Right lobe of liver (tissue), 6 donors: ENCODE results near the gene CREB3. TPM values are rescaled to one million over a fixed set of nuclear protein-coding genes. Genes with fewer than 3 reads are reported as not detected.

Source experiments
- ATAC-seq, 4 donors: fragments of 200-7000 bp; cut with Tn5 transposase; one replicate each; pipeline ENCODE4 v1.9.1; 2020; ENCODE audit warnings: mild to moderate bottlenecking in 4 of 4, moderate library complexity in 4 of 4
- DNase-seq, 3 donors: peaks; one replicate each; pipeline ENCODE4 v3.0.0-alpha.2; 2020
- H3K27ac ChIP-seq, 3 donors: fragments of 200-600 bp; one replicate each; pipeline ENCODE4 v1.8.0; 2022
- H3K27me3 ChIP-seq, 2 donors: fragments of 200-600 bp; one replicate each; pipeline ENCODE4 v1.8.0; 2022
- H3K36me3 ChIP-seq, 4 donors: fragments of 200-600 bp; sonication (generic) in 1 of 4; one replicate each; pipeline versions ENCODE4 v1.5.1 to v1.8.0; 2017 to 2022; ENCODE audit warnings: control low read depth in 1 of 4
- H3K4me1 ChIP-seq, 4 donors: fragments of 200-600 bp; sonication (generic) in 1 of 4; one replicate each; pipeline versions ENCODE4 v1.5.1 to v1.8.0; 2017 to 2022; ENCODE audit warnings: control low read depth in 1 of 4
- H3K4me3 ChIP-seq, 3 donors: fragments of 200-600 bp; one replicate each; pipeline ENCODE4 v1.8.0; 2022
- H3K9me3 ChIP-seq, 4 donors: fragments of 200-600 bp; sonication (generic) in 1 of 4; one replicate each; pipeline versions ENCODE4 v1.5.1 to v1.8.0; 2017 to 2022; ENCODE audit warnings: control low read depth in 1 of 4
- POLR2A ChIP-seq: fragments of 450-650 bp; IDR thresholded peaks from one replicate; pipeline ENCODE4 v1.6.1; 2017; ENCODE audit warnings: antibody characterized with exemption, mild to moderate bottlenecking
- WGBS: methylation state at CpG from one replicate; pipeline ENCODE4 v1.1.6; 2018; ENCODE audit warnings: low coverage, low lambda C conversion rate; ENCODE audit not compliant: insufficient coverage; ENCODE audit errors: missing lambda C conversion rate; 5-methylcytosine and 5-hydroxymethylcytosine counted together
- intact Hi-C, 2 donors: fragments of 100-400 bp; cut with DNase I; formaldehyde crosslinking; loops; one replicate each; pipeline versions ENCODE4 v1.11.2 to v1.14.1; 2022
- total RNA-seq, 6 experiments: library from RNA; depleted of rRNA in 2 of 6; stranded (reverse); fragments of >200 nt in 2 of 6; fragmentation: NEBNext Ultra II Directional in 3 of 6; extraction: Animal tissue kit (Norgen Biotek cat#: 25700) in 3 of 6; gene quantifications; one replicate each; pipeline versions ENCODE4 v1.1.0 to v1.2.4, GENCODE V29; 2016 to 2023
- TF ChIP-seq, protein P1 (sequence below), 4 donors: fragments of 200-600 bp in 3 of 4; fragments of 450-650 bp in 1 of 4; IDR thresholded peaks; one replicate each; pipeline versions ENCODE4 v1.5.1 to v1.8.0; 2016 to 2022; ENCODE audit warnings: antibody characterized with exemption in 4 of 4, mild to moderate bottlenecking in 2 of 4
- donor health status: DM: no; HTN: yes; CAD: no.
- donor health status: DM: no; HTN: no; CAD: no.
- donor health status: DM: no; HTN: no; CAD: no.
- donor health status: DM: no; HTN: yes; CAD: no.
- donor health status: DM: no; HTN: yes; CAD: no.

The CREB3 gene
- total RNA-seq, 6 experiments from 2014 or later, result 12.1 to 35.2 (median 17.8) TPM

DNA sequence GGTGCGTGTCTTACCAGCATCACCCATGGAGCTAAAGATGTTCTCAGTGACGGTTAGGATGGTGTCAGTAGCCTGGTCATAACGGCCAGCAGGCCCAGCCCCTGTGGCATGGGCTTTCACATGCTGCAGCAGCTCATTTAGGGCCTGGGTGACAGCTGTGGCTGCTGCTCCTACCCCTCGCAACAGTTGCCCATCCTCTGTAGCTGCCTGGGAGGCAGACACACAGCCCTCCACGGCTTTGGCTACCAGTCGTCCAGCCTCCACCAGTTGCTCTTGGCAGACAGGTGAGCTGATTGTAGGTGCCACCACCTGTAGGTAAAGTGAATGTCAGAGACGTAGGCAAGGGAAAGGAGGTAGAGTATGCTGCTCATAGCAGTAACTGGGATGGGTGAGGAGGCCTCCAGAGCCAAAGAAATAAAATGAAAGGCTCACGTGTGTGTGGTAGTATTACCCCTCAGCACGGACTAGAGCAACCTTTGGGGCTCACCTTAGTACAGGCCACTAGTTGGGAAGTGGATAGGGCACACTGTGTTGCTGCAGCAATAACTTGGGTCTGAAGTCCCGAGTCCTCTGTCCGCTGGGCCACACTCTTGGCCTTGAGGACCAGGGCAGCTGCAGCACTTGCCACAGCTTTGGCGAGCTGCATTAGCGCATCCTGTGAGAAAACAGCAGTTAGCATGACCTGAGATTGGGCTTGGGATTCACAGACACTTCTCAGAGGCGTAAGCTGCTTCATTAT, 15.2 kb upstream of the CREB3 start:
- Histone ChIP-seq H3K27me3 (no peaks in the 10 kb centered on the region), H3K36me3 (peaks cover 62 to 100% (median 85%) of the 10 kb centered on the region in 4 donors), H3K27ac (no peak overlapping the region), H3K4me1 (no peaks in the 10 kb centered on the region), H3K4me3 (no peak overlapping the region), H3K9me3 (no peaks in the 10 kb centered on the region)
- TF ChIP-seq, protein P1, sequence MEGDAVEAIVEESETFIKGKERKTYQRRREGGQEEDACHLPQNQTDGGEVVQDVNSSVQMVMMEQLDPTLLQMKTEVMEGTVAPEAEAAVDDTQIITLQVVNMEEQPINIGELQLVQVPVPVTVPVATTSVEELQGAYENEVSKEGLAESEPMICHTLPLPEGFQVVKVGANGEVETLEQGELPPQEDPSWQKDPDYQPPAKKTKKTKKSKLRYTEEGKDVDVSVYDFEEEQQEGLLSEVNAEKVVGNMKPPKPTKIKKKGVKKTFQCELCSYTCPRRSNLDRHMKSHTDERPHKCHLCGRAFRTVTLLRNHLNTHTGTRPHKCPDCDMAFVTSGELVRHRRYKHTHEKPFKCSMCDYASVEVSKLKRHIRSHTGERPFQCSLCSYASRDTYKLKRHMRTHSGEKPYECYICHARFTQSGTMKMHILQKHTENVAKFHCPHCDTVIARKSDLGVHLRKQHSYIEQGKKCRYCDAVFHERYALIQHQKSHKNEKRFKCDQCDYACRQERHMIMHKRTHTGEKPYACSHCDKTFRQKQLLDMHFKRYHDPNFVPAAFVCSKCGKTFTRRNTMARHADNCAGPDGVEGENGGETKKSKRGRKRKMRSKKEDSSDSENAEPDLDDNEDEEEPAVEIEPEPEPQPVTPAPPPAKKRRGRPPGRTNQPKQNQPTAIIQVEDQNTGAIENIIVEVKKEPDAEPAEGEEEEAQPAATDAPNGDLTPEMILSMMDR (IDR thresholded peaks at IDR 0.05), result no peak
- no peak for TF ChIP-seq POLR2A
- DNase-seq (no peak), ATAC-seq (no peak)
- WGBS, result 70% methylated on average over 4 of the region's 14 CpGs
- intact Hi-C loops, result no loop called here

DNA sequence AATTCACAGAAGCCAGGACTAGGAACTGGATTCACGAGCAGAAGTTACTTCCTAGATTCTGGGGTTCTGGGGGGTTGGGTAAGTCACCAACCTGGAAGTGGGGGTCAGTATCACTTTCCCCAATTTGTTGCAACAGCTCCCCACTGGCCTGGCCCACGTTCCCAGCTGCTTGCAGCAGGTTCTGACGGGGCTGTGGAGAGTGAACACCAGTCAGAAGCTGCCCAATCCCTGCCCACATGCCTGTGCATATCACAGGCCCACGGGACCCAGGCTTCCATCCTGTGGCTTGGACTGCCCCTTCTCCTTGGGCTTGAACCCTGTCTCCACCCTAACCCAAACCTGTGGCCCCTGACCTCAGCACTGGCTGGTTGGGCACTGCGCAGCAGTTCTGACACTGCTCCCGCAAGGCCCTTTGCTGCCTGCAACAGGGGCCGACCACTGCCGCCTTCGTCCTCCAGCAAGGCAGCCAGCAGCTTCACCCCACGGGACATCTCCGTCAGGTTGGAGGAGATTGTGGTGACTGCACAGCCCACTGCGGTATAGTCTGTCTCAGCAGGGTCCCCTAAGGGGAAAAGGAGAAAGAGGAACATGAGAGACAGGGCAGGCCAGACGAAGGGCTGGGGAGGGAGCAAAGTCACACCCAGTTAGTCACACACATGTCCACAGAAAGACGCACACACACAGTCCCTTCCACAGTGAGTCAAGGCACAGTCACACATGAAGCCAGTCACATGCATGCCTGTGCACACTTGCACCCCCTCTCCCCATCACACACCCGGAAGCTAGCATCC, 13.6 kb upstream of the CREB3 start:
- DNase-seq (no peak), ATAC-seq (peak in 1 of 4 donors; percentile 6)
- H3K4me1 ChIP-seq, result no peaks in the 10 kb centered on the region
- H3K36me3 ChIP-seq, result peaks cover 49 to 100% (median 84%) of the 10 kb centered on the region in 4 donors
- 57% methylated on average over 2 of the region's 15 CpGs for WGBS
- TF ChIP-seq, protein P1 (IDR thresholded peaks at IDR 0.05), result no peak
- no peak for TF ChIP-seq POLR2A
- H3K4me3 ChIP-seq, result no peak overlapping the region
- no peaks in the 10 kb centered on the region for H3K9me3 ChIP-seq
- no peak overlapping the region for H3K27ac ChIP-seq
- intact Hi-C loops, result no loop called here
- H3K27me3 ChIP-seq, result no peaks in the 10 kb centered on the region

DNA sequence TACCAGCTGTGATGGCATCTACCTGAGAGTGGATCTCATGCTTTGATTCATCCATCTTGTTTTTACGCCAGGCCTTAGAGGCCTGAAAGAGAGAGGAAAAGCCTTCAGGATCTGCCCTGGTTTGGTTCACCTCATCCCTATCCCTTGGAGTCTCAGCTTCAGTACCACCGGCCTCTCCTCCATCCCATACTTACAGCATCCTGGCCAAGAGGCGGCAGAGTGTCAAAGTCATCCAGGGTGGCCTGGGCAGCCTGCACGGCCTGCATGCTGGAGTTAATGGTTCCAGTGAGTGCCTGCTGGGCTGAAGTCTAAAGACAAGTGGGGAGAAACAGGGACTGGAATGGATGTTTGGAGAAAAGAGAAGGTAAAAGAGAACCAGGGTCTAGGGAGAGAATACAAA, 12.9 kb upstream of the CREB3 start:
- ATAC-seq (no peak), DNase-seq (no peak)
- 88% methylated on average over 3 of the region's 4 CpGs for WGBS
- no peak overlapping the region for H3K4me3 ChIP-seq
- no peaks in the 10 kb centered on the region for H3K9me3 ChIP-seq
- intact Hi-C loops, result no loop called here
- no peaks in the 10 kb centered on the region for H3K27me3 ChIP-seq
- H3K4me1 ChIP-seq, result no peaks in the 10 kb centered on the region
- H3K36me3 ChIP-seq, result peaks cover 42 to 100% (median 85%) of the 10 kb centered on the region in 4 donors
- TF ChIP-seq, protein P1 (IDR thresholded peaks at IDR 0.05), result no peak
- TF ChIP-seq POLR2A, result no peak
- no peak overlapping the region for H3K27ac ChIP-seq

DNA sequence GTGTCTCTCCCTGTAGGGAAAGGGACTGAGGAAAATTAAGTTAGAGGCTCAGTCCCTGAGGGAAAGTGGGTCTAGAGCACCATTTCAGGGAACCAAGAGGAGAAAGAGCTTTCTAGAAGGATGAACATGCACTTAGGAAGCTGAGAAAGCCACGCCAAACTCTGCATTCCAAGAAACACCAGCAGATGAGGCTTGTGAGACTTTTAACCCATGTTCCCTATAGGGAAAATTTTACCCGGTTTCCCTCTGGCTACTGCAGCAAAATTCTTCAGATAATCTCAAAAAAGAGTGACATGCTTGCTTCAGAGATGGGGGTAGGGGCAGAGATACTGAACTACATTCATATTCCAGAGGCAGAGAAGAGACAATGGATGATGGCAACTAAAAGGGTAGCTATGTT, 9.0 kb upstream of the CREB3 start:
- H3K4me1 ChIP-seq, result peaks cover 0 to 22% (median 7%) of the 10 kb centered on the region in 4 donors
- no peak overlapping the region for H3K4me3 ChIP-seq
- intact Hi-C loops, result loop anchor here in 1 of 2 donors (10.0 kb wide), 1 partner anchor 59 kb away; the partner anchor contains the start of gene ARHGEF39
- H3K9me3 ChIP-seq, result no peaks in the 10 kb centered on the region
- no peak overlapping the region for H3K27ac ChIP-seq
- WGBS, result 92% methylated on average over 2 of the region's 2 CpGs
- DNase-seq, result no peak
- no peaks in the 10 kb centered on the region for H3K27me3 ChIP-seq
- TF ChIP-seq, protein P1 (IDR thresholded peaks at IDR 0.05), result no peak
- TF ChIP-seq POLR2A, result no peak
- no peak for ATAC-seq
- H3K36me3 ChIP-seq, result peaks cover 25 to 78% (median 66%) of the 10 kb centered on the region in 4 donors
